H1 (cell line): ENCODE data around the gene HSD11B1. TPM values are rescaled to one million over a fixed set of nuclear protein-coding genes. Genes with fewer than 3 reads are reported as not detected.

Experiments used
- CTCF ChIA-PET: fragments of 300-600 bp; sonication (Branson Sonifier 250); formaldehyde crosslinking; loops from one replicate; lab custom pipeline; 2021; ENCODE audit not compliant: partially characterized antibody; lab: Charles Lee
- POLR2A ChIA-PET: fragments of 300-600 bp; sonication (Branson Sonifier 250); formaldehyde crosslinking; loops from one replicate; lab custom pipeline; 2021; ENCODE audit warnings: inconsistent platforms; ENCODE audit not compliant: partially characterized antibody; lab: Charles Lee
- DNase-seq, 2 experiments: peaks; one replicate each; pipeline versions ENCODE4 v3.0.0 to v3.0.0-alpha.2; 2010 to 2022; ENCODE audit warnings: low spot score in 2 of 2, low read depth in 1 of 2, mixed read lengths in 1 of 2
- FAIRE-seq: peaks from 2 replicates; lab custom pipeline; 2011; peaks lifted over from hg19 to GRCh38; lab: Jason Lieb, UNC
- H2AFZ ChIP-seq: 2 replicates; pipeline ENCODE4 v1.8.1; 2012; ENCODE audit warnings: low read length, inconsistent platforms
- H2AK5ac ChIP-seq: 2 replicates; pipeline ENCODE4 v1.6.1; 2013; ENCODE audit warnings: low read depth, low read length
- H2BK120ac ChIP-seq: replicated peaks from 2 replicates; pipeline ENCODE3; 2013; ENCODE audit warnings: low read depth, low read length, inconsistent platforms
- H2BK12ac ChIP-seq: 2 replicates; pipeline ENCODE4 v1.6.1; 2013; ENCODE audit warnings: low read depth, low read length
- H2BK15ac ChIP-seq: 2 replicates; pipeline ENCODE4 v1.6.1; 2013; ENCODE audit warnings: low read length
- H2BK20ac ChIP-seq: 2 replicates; pipeline ENCODE4 v1.6.1; 2013; ENCODE audit warnings: low read length
- H2BK5ac ChIP-seq: 2 replicates; pipeline ENCODE4 v1.6.1; 2013; ENCODE audit warnings: low read depth, low read length
- H3K14ac ChIP-seq: 2 replicates; pipeline ENCODE4 v1.6.1; 2013; ENCODE audit warnings: inconsistent platforms; ENCODE audit not compliant: insufficient read length
- H3K18ac ChIP-seq: 2 replicates; pipeline ENCODE4 v1.6.1; 2013; ENCODE audit warnings: low read length; ENCODE audit errors: extremely low read depth
- H3K23ac ChIP-seq: 2 replicates; pipeline ENCODE4 v1.6.1; 2013; ENCODE audit warnings: inconsistent platforms; ENCODE audit not compliant: insufficient read length
- H3K23me2 ChIP-seq: 2 replicates; pipeline ENCODE4 v1.6.1; 2013; ENCODE audit warnings: low read depth, low read length
- H3K27ac ChIP-seq: 2 replicates; pipeline ENCODE4 v1.6.1; 2011; ENCODE audit warnings: low read depth, low read length, inconsistent platforms
- H3K27me3 ChIP-seq, 4 experiments: replicated peaks in 1 of 4; 1 replicate in 1 of 4; 2 replicates in 3 of 4; pipeline versions ENCODE4 v1.6.1 to v1.8.1; 2011 to 2013; ENCODE audit warnings: low read length in 3 of 4, mild to moderate bottlenecking in 3 of 4, inconsistent platforms in 2 of 4, mixed read lengths in 2 of 4, moderate library complexity in 1 of 4; ENCODE audit not compliant: control insufficient read depth in 3 of 4, insufficient read depth in 3 of 4; ENCODE audit errors: extremely low read depth in 1 of 4
- H3K36me3 ChIP-seq, 4 experiments: 2 replicates each; pipeline versions ENCODE4 v1.6.1 to v1.8.1; 2011 to 2013; ENCODE audit warnings: mild to moderate bottlenecking in 4 of 4, low read length in 3 of 4, moderate library complexity in 2 of 4, control low read depth in 1 of 4, inconsistent platforms in 1 of 4; ENCODE audit not compliant: insufficient read depth in 4 of 4, control insufficient read depth in 2 of 4
- H3K4ac ChIP-seq: replicated peaks from 2 replicates; pipeline ENCODE3; 2013; ENCODE audit warnings: low read length, low read depth, mixed read lengths, inconsistent platforms; ENCODE audit not compliant: insufficient read length
- H3K4me1 ChIP-seq, 4 experiments: replicated peaks in 1 of 4; 1 replicate in 1 of 4; 2 replicates in 3 of 4; pipeline versions ENCODE4 v1.6.1 to v1.8.1; 2011 to 2013; ENCODE audit warnings: low read length in 3 of 4, inconsistent platforms in 2 of 4, mixed read lengths in 1 of 4; ENCODE audit not compliant: insufficient read depth in 4 of 4, control insufficient read depth in 3 of 4
- H3K4me2 ChIP-seq, 2 experiments: 2 replicates each; pipeline versions ENCODE4 v1.6.1 to v1.8.1; 2011 to 2013; ENCODE audit warnings: low read depth in 2 of 2, low read length in 2 of 2, control low read depth in 1 of 2, inconsistent platforms in 1 of 2, mild to moderate bottlenecking in 1 of 2; ENCODE audit not compliant: insufficient read depth in 1 of 2
- H3K4me3 ChIP-seq, 4 experiments: fragments of 200-600, 300-600 bp in 1 of 4; sonication (generic), shearing (Covaris generic), sonication (Bioruptor Twin) in 1 of 4; 2 replicates each; pipeline versions ENCODE4 v1.5.1 to v1.8.1; 2011 to 2016; ENCODE audit warnings: low read length in 4 of 4, low read depth in 3 of 4, control low read depth in 2 of 4, inconsistent platforms in 2 of 4, mild to moderate bottlenecking in 2 of 4, mixed read lengths in 1 of 4, moderate library complexity in 1 of 4; ENCODE audit not compliant: insufficient read depth in 2 of 4; ENCODE audit errors: extremely low read depth in 1 of 4
- H3K56ac ChIP-seq: replicated peaks from 2 replicates; pipeline ENCODE3; 2013; ENCODE audit warnings: low read depth, mild to moderate bottlenecking, mixed read lengths, low read length, inconsistent platforms; ENCODE audit not compliant: insufficient read length
- H3K79me1 ChIP-seq: 2 replicates; pipeline ENCODE4 v1.6.1; 2013; ENCODE audit warnings: low read depth, low read length, control low read depth
- H3K79me2 ChIP-seq, 2 experiments: 2 replicates each; pipeline versions ENCODE4 v1.6.1 to v1.8.1; 2012 to 2013; ENCODE audit warnings: low read length in 2 of 2, mild to moderate bottlenecking in 2 of 2, inconsistent platforms in 1 of 2; ENCODE audit not compliant: insufficient read depth in 2 of 2, control insufficient read depth in 1 of 2
- H3K9ac ChIP-seq, 4 experiments: replicated peaks in 1 of 4; 1 replicate in 1 of 4; 2 replicates in 3 of 4; pipeline versions ENCODE4 v1.6.1 to v1.8.1; 2011 to 2013; ENCODE audit warnings: low read depth in 3 of 4, low read length in 3 of 4, control low read depth in 2 of 4, mild to moderate bottlenecking in 2 of 4, moderate library complexity in 2 of 4, inconsistent platforms in 1 of 4; ENCODE audit errors: extremely low read depth in 1 of 4
- H3K9me3 ChIP-seq, 2 experiments: 2 replicates each; pipeline versions ENCODE4 v1.6.1 to v1.8.1; 2012 to 2013; ENCODE audit warnings: mild to moderate bottlenecking in 2 of 2, moderate library complexity in 2 of 2, control low read depth in 1 of 2, inconsistent platforms in 1 of 2, low read depth in 1 of 2, low read length in 1 of 2, mixed read lengths in 1 of 2; ENCODE audit not compliant: insufficient read depth in 2 of 2
- H4K20me1 ChIP-seq, 2 experiments: replicated peaks in 1 of 2; 2 replicates each; pipeline versions ENCODE3 to v1.8.1; 2011 to 2013; ENCODE audit warnings: inconsistent platforms in 2 of 2, low read length in 2 of 2, mild to moderate bottlenecking in 1 of 2; ENCODE audit not compliant: insufficient read depth in 2 of 2, control insufficient read depth in 1 of 2
- H4K5ac ChIP-seq: 2 replicates; pipeline ENCODE4 v1.6.1; 2013; ENCODE audit warnings: low read length, low read depth, mixed read lengths, inconsistent platforms; ENCODE audit not compliant: insufficient read length
- H4K8ac ChIP-seq: 2 replicates; pipeline ENCODE4 v1.8.0; 2013; ENCODE audit warnings: mild to moderate bottlenecking, moderate library complexity, low read length, inconsistent platforms; ENCODE audit not compliant: insufficient read depth; ENCODE audit errors: extremely low read depth
- H4K91ac ChIP-seq: replicated peaks from 2 replicates; pipeline ENCODE3; 2013; ENCODE audit warnings: low read length, mixed read lengths, inconsistent platforms; ENCODE audit not compliant: insufficient read length
- ASH2L ChIP-seq: fragments of 200-600, 300-600 bp; sonication (generic); IDR thresholded peaks from one replicate; pipeline ENCODE4 v1.7.1; 2017; ENCODE audit warnings: low read length
- BACH1 ChIP-seq: IDR thresholded peaks from 2 replicates; pipeline ENCODE4 v1.6.1; 2012; ENCODE audit warnings: low read length, improper control_type of control experiment
- CEBPB ChIP-seq: IDR thresholded peaks from 2 replicates; pipeline ENCODE4 v1.6.1; 2012; ENCODE audit warnings: low read depth, low read length
- CREB1 ChIP-seq: IDR thresholded peaks from 2 replicates; pipeline ENCODE4 v1.6.1; 2012; ENCODE audit warnings: inconsistent platforms
- EZH2 ChIP-seq: fragments of 200-600 bp; sonication (generic); IDR thresholded peaks from 2 replicates; pipeline ENCODE4 v1.7.1; 2012; ENCODE audit warnings: low read depth, mild to moderate bottlenecking, moderate library complexity, low read length, inconsistent platforms; ENCODE audit not compliant: severe bottlenecking
- FOSL1 ChIP-seq: IDR thresholded peaks from 2 replicates; pipeline ENCODE4 v1.6.1; 2011; ENCODE audit warnings: mild to moderate bottlenecking, low read depth, low read length, moderate library complexity; ENCODE audit not compliant: insufficient read depth
- JUND ChIP-seq: IDR thresholded peaks from 2 replicates; pipeline ENCODE4 v1.6.1; 2011; ENCODE audit warnings: mild to moderate bottlenecking, improper control_type of control experiment, low read length
- MAFK ChIP-seq: IDR thresholded peaks from 2 replicates; pipeline ENCODE4 v1.6.1; 2012; ENCODE audit warnings: low read depth, mild to moderate bottlenecking, improper control_type of control experiment, low read length
- RNF2 ChIP-seq: fragments of 200-900, 300-1000 bp; sonication (generic); IDR thresholded peaks from 2 replicates; pipeline ENCODE4 v1.7.1; 2016; ENCODE audit warnings: borderline replicate concordance, low read depth, mild to moderate bottlenecking, antibody characterized with exemption, low read length; ENCODE audit not compliant: poor library complexity, severe bottlenecking; ENCODE audit errors: missing control alignments
- SP2 ChIP-seq: IDR thresholded peaks from 2 replicates; pipeline ENCODE4 v1.6.1; 2012; ENCODE audit warnings: mild to moderate bottlenecking, low read length, inconsistent platforms
- USF2 ChIP-seq: IDR thresholded peaks from 2 replicates; pipeline ENCODE4 v1.6.1; 2011; ENCODE audit warnings: low read length, improper control_type of control experiment
- ZNF274 ChIP-seq: IDR thresholded peaks from 2 replicates; pipeline ENCODE4 v1.7.0; 2012; ENCODE audit warnings: low read length, borderline replicate concordance; ENCODE audit errors: extremely low read depth
- WGBS, 2 experiments: shearing (Covaris generic) in 1 of 2; methylation state at CpG; one replicate each; pipeline versions ENCODE4 v1.1.6 to v1.1.7; 2013 to 2015; ENCODE audit warnings: low lambda C conversion rate in 2 of 2, mixed read lengths in 2 of 2, inconsistent platforms in 1 of 2, low coverage in 1 of 2, missing lambda C conversion rate in 1 of 2; ENCODE audit not compliant: insufficient replicate concordance in 2 of 2, insufficient coverage in 1 of 2, insufficient read length in 1 of 2; ENCODE audit errors: extremely low coverage in 1 of 2, missing lambda C conversion rate in 1 of 2; 5-methylcytosine and 5-hydroxymethylcytosine counted together
- polyA plus RNA-seq, 7 experiments: library from polyadenylated mRNA; depleted of rRNA in 3 of 7; stranded (reverse) in 5 of 7; unstranded in 2 of 7; fragments of >200 nt in 5 of 7; fragments of 200-250 nt in 2 of 7; gene quantifications; 1 replicate in 5 of 7; 2 replicates in 1 of 7; 4 replicates in 1 of 7; pipeline versions ENCODE4 v1.2.1 to v1.2.3, GENCODE V29; 2011 to 2013; ENCODE audit warnings: missing spikeins in 2 of 7, mixed read lengths in 2 of 7
- total RNA-seq: library from RNA; stranded (reverse); fragmentation: NEBNext Ultra II Directional; extraction: Animal tissue kit (Norgen Biotek cat#: 25700); gene quantifications from 2 replicates; pipeline ENCODE4 v1.2.1, GENCODE V29; 2021

HSD11B1 gene
- total and polyA plus RNA-seq, 2 of the 8 experiments (the other 6 are each of a cell fraction or from before 2014, with no cell fraction given) = not detected

GRCh38 chr1:209717818-209718217 lies 13.2 kb downstream of the HSD11B1 start:
- Histone ChIP-seq H3K79me2 (no peaks in the 10 kb centered on the region), H2BK5ac (no peak overlapping the region), H3K4me3 (no peak overlapping the region), H3K9me3 (no peaks in the 10 kb centered on the region), H2AFZ (no peak overlapping the region), H3K4me2 (no peak overlapping the region), H2BK15ac (no peak overlapping the region), H3K23me2 (no peaks in the 10 kb centered on the region), H2BK12ac (no peak overlapping the region), H4K5ac (no peak overlapping the region), H3K9ac (no peak overlapping the region), H2BK120ac (no peak overlapping the region), H3K56ac (no peak overlapping the region)
- TF ChIP-seq CREB1 (no peak), ASH2L (no peak), BACH1 (no peak), MAFK (no peak), JUND (no peak), CEBPB (no peak), EZH2 (no peak), USF2 (no peak), ZNF274 (no peak), FOSL1 (no peak), SP2 (no peak), RNF2 (no peak)
- TF ChIP-seq, all 59 proteins: peak for 0
- no peak overlapping the region for H3K27ac ChIP-seq
- no peaks in the 10 kb centered on the region for H4K20me1 ChIP-seq
- ChIA-PET CTCF (no interaction called here), POLR2A (no interaction called here)
- no peak overlapping the region for H3K23ac ChIP-seq
- no peaks in the 10 kb centered on the region for H3K36me3 ChIP-seq
- no peak for FAIRE-seq
- no peak overlapping the region for H2AK5ac ChIP-seq
- 91% methylated on average over 2 of the region's 2 CpGs; no CpG with 5 or more reads in 1 of the 2 experiments for WGBS, 2 experiments
- H3K4ac ChIP-seq = no peak overlapping the region
- H3K79me1 ChIP-seq = no peaks in the 10 kb centered on the region
- H2BK20ac ChIP-seq = no peak overlapping the region
- peaks cover 0 to 1% (median 0%) of the 10 kb centered on the region in 4 experiments; a peak in 2 of 7 replicates for H3K27me3 ChIP-seq
- H4K91ac ChIP-seq = no peak overlapping the region
- no peak for DNase-seq
- H4K8ac ChIP-seq = no peak overlapping the region
- H3K4me1 ChIP-seq = no peaks in the 10 kb centered on the region
- no peak overlapping the region for H3K18ac ChIP-seq
- no peak overlapping the region for H3K14ac ChIP-seq
